Testis (tissue), 3 donors: Measurements from ENCODE around the gene ZBTB14. TPM values are rescaled to one million over a fixed set of nuclear protein-coding genes. Genes with fewer than 3 reads are reported as not detected.
A peak's percentile ranks its signal among the peaks of the same experiment; 100 is the strongest.

ENCODE experiments used
- DNase-seq: peaks from one replicate; pipeline ENCODE4 v3.0.0-alpha.2; 2019
- H3K27ac ChIP-seq, 2 donors: fragments of 200-600 bp; sonication (generic); one replicate each; pipeline ENCODE4 v1.5.1; 2019
- H3K27me3 ChIP-seq: fragments of 200-600 bp; sonication (generic); one replicate; pipeline ENCODE4 v1.5.1; 2019
- H3K36me3 ChIP-seq: fragments of 200-600 bp; sonication (generic); one replicate; pipeline ENCODE4 v1.5.1; 2017; ENCODE audit warnings: low read depth; ENCODE audit errors: missing control alignments
- H3K4me1 ChIP-seq: fragments of 200-600 bp; sonication (generic); one replicate; pipeline ENCODE4 v1.5.1; 2019
- H3K4me3 ChIP-seq, 2 donors: fragments of 200-600 bp; sonication (generic); one replicate each; pipeline ENCODE4 v1.5.1; 2017 to 2019
- H3K9me3 ChIP-seq: fragments of 200-600 bp; sonication (generic); one replicate; pipeline ENCODE4 v1.5.1; 2017
- CTCF ChIP-seq, 3 experiments: fragments of 450-650 bp in 2 of 3; fragments of 200-600 bp in 1 of 3; sonication (generic) in 1 of 3; IDR thresholded peaks; one replicate each; pipeline ENCODE4 v1.5.1; 2016 to 2019; ENCODE audit warnings: antibody characterized with exemption in 3 of 3, mild to moderate bottlenecking in 2 of 3, moderate library complexity in 1 of 3
- POLR2A ChIP-seq: fragments of 450-650 bp; IDR thresholded peaks from one replicate; pipeline ENCODE4 v1.6.1; 2017; ENCODE audit warnings: antibody characterized with exemption, mild to moderate bottlenecking, moderate library complexity
- WGBS, 2 donors: methylation state at CpG; one replicate each; pipeline ENCODE4 v1.1.5; 2018; 5-methylcytosine and 5-hydroxymethylcytosine counted together
- intact Hi-C: fragments of 100-400 bp; cut with DNase I; formaldehyde crosslinking; loops from one replicate; pipeline ENCODE4 v1.15.1; 2023; ENCODE audit warnings: low total_unique reads
- polyA plus RNA-seq: library from polyadenylated mRNA; stranded (reverse); fragments of 350-450 nt; fragmentation: Illumina TruSeq; extraction: RNeasy Lipid Tissue Mini Kit (QIAGEN cat#74804); gene quantifications from one replicate; pipeline ENCODE4 v1.2.3, GENCODE V29; 2014; ENCODE audit warnings: low read depth, low replicate concordance; ENCODE audit not compliant: insufficient read depth
- total RNA-seq, 2 donors: library from RNA; depleted of rRNA; stranded (reverse); fragments of >200 nt; gene quantifications; one replicate each; pipeline ENCODE4 v1.2.3, GENCODE V29; 2016

Gene ZBTB14
- total and polyA plus RNA-seq, 3 donors from 2014 or later = 10.7 to 17.7 (median 17.3) TPM

GRCh38 chr18:5297597-5297996, 2.1 kb upstream of the ZBTB14 start:
- no peaks in the 10 kb centered on the region for H3K9me3 ChIP-seq
- intact Hi-C loops = no loop called here
- peak overlapping the region; percentile 93 to 98 for H3K27ac ChIP-seq
- DNase-seq = no peak
- H3K4me1 ChIP-seq = peaks cover 14% of the 10 kb centered on the region
- TF ChIP-seq POLR2A (no peak), CTCF (IDR thresholded peaks at IDR 0.05) (no peak)
- 65 to 68% methylated on average over 12 of the region's 12 CpGs for WGBS, 2 donors
- no peaks in the 10 kb centered on the region for H3K27me3 ChIP-seq
- H3K4me3 ChIP-seq = peak overlapping the region in 1 of 2 donors; percentile 82
- no peaks in the 10 kb centered on the region for H3K36me3 ChIP-seq

GRCh38 chr18:5296706-5297320, 1.3 kb upstream of the ZBTB14 start:
- WGBS, 2 donors = 3 to 4% methylated on average over 20 to 35 of the region's 36 CpGs
- H3K4me3 ChIP-seq = peak overlapping the region; percentile 82 to 92
- peak; percentile 84 for DNase-seq
- no peaks in the 10 kb centered on the region for H3K9me3 ChIP-seq
- peak overlapping the region; percentile 93 to 98 for H3K27ac ChIP-seq
- no peaks in the 10 kb centered on the region for H3K36me3 ChIP-seq
- intact Hi-C loops = no loop called here
- peaks cover 14% of the 10 kb centered on the region for H3K4me1 ChIP-seq
- TF ChIP-seq CTCF (IDR thresholded peaks at IDR 0.05) = no peak
- no peak for TF ChIP-seq POLR2A
- no peaks in the 10 kb centered on the region for H3K27me3 ChIP-seq

DNA sequence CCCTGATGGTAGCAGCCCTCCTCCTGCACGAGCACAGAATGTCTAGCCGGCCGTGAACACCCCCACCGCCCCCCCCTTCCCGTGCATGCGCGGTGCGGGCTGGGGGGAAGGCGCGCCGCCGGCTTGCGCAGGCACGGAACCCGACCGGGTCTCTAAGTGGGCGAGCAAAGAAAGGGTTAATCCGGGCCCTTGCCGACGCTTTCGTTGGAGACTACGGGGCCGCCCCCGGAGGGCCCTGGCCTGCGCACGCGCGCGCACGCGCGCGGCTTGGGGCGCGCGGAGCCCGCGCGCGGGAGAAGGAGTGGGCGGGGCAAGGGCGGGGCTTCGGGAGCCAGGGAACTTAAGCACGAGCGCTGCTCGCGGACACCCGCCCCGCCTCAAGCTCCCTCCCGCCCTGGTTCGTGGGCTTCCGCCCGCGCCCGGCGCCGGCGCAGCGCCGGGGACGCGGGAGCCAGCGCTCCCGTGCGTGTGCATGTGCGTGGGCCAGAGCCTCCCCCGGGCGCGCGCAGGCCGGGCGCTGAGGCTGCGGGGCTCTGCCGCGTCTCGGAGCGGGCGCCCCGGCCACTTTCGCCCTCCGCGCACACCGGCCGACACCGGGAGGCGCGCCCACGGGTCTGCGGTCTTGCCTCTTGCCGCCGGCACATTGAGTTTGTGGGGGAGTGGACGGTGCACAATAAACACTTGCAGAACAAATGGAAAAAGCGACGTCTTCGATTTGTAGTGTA, 617 bp upstream of the ZBTB14 start:
- H3K36me3 ChIP-seq = no peaks in the 10 kb centered on the region
- H3K4me3 ChIP-seq = peak overlapping the region; percentile 91 to 92
- WGBS, 2 donors = 0% methylated on average over 60 of the region's 95 CpGs; no CpG with 5 or more reads in 1 of the 2 donors
- H3K27me3 ChIP-seq = no peaks in the 10 kb centered on the region
- peak in 1 of 3 experiments; percentile 7 for TF ChIP-seq CTCF (IDR thresholded peaks at IDR 0.05)
- no peak for TF ChIP-seq POLR2A
- peaks cover 14% of the 10 kb centered on the region for H3K4me1 ChIP-seq
- H3K9me3 ChIP-seq = no peaks in the 10 kb centered on the region
- DNase-seq = peak; percentile 96
- peak overlapping the region; percentile 95 to 98 for H3K27ac ChIP-seq
- intact Hi-C loops = no loop called here

DNA sequence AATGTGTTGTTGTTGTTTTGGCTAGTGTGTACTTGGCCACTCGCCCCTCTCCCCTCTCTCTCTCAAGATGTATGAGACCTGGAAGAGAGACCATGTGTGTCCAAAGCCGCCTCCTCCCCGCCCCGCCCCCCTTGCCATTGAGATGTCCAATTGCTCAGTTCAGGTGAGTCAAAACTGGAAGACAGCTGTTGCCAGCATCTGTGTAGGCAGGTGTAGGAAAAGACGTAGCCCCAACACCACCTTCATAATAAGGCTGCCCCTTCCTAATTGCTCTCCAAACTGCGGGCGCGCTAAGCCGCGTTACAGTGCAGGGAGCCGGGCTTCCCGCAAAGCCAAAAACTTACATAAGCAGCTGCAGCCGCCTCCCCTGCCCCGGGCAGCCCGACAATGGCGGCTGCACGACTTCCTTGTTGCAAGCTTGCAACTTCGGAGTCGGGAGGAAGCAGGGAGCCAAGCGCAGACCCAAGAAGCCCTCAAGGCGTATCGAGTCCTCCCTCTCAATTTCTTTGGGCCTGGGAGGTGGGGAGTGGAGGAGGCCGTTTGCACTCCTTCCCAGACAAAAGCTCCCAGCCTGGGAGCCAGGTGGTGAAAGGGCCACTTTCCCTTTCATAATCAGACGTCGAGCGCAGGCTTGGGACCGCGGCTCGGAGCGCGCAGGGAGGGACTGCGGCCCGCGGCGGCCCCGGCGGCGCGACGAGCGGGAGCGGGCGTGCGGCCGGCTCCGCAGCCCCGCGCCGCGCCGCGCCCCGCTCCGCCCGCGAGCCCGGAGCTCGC, 882 bp downstream of the ZBTB14 start:
- DNase-seq = peak; percentile 67
- no peaks in the 10 kb centered on the region for H3K36me3 ChIP-seq
- H3K4me3 ChIP-seq = peak overlapping the region; percentile 76 to 79
- intact Hi-C loops = no loop called here
- TF ChIP-seq POLR2A (no peak), CTCF (IDR thresholded peaks at IDR 0.05) (no peak)
- 0 to 4% methylated on average over 4 to 32 of the region's 58 CpGs for WGBS, 2 donors
- H3K4me1 ChIP-seq = peaks cover 14% of the 10 kb centered on the region
- no peaks in the 10 kb centered on the region for H3K27me3 ChIP-seq
- H3K27ac ChIP-seq = peak overlapping the region; percentile 86 to 98
- no peaks in the 10 kb centered on the region for H3K9me3 ChIP-seq
